ENCODE data around the gene AOC2. TPM values are rescaled to one million over a fixed set of nuclear protein-coding genes. Genes with fewer than 3 reads are reported as not detected.

AOC2 gene
- total and polyA plus RNA-seq, 2 of the 13 experiments (the other 11 are each of a cell fraction or from before 2014, with no cell fraction given), result 1.2 to 3.3 TPM

DNA sequence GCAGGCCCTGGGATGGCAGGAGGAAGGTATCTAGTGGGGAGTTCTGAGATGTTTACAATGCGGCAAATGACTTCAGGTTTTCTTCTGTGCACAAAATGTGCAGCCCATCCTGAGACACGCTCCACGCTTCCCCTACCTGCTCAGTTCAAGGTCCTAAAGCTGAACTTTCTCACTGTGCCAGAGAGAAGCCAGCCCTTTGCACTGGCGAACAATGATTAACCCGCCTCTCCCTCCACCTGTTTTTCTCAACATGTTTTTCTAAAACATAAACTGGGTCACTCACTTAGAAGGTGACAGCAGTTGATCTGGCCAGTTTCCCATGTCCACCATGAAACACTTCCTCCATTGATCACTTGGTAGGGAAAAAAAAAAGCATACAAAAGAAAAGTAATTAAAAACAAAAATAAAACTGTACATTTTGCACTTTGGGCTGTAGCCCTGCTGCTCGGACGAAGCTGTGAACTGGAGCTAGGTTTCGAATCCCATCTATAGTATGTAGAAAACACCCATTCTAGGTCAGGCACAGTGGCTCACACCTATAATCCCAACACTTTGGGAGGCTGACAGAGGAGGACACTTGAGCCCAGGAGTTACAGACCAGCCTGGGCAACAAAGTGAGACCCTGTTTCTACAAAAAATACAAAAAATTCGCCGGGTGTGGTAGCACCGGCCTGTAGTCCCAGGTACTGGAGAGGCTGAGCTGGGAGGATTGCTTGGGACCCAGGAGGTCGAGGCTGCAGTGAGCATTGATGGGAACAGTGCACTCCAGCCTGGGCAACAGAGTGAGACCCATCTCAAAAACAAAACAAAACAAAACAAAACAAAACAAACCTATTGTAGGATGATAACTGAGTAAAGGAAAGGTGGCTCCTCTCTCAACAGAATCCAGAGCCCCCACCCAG, 50.2 kb downstream of the AOC2 start (continued):
- TF ChIP-seq, protein P1, sequence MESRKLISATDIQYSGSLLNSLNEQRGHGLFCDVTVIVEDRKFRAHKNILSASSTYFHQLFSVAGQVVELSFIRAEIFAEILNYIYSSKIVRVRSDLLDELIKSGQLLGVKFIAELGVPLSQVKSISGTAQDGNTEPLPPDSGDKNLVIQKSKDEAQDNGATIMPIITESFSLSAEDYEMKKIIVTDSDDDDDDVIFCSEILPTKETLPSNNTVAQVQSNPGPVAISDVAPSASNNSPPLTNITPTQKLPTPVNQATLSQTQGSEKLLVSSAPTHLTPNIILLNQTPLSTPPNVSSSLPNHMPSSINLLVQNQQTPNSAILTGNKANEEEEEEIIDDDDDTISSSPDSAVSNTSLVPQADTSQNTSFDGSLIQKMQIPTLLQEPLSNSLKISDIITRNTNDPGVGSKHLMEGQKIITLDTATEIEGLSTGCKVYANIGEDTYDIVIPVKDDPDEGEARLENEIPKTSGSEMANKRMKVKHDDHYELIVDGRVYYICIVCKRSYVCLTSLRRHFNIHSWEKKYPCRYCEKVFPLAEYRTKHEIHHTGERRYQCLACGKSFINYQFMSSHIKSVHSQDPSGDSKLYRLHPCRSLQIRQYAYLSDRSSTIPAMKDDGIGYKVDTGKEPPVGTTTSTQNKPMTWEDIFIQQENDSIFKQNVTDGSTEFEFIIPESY (CRISPR knock-in tag; IDR thresholded peaks at IDR 0.05), result 0 out of 2 replicates have a peak, but pooled peaks have one; percentile 44
- TF ChIP-seq ZFP37 (CRISPR knock-in tag; IDR thresholded peaks at IDR 0.05; ENCODE audit: borderline replicate concordance), result no peak; the same call in 1 of the 2 replicates
- peak; percentile 72; the same call in 1 of the 2 replicates for TF ChIP-seq ZMYM2 (CRISPR knock-in tag; IDR thresholded peaks at IDR 0.05)
- TF ChIP-seq ZC3H13 (CRISPR knock-in tag; IDR thresholded peaks at IDR 0.05), result no peak
- TF ChIP-seq ZSCAN31 (CRISPR knock-in tag; IDR thresholded peaks at IDR 0.05; ENCODE audit: low read depth), result peak; percentile 66
- peak; percentile 89 for TF ChIP-seq IRF2 (CRISPR knock-in tag; IDR thresholded peaks at IDR 0.05)
- TF ChIP-seq, protein P2, sequence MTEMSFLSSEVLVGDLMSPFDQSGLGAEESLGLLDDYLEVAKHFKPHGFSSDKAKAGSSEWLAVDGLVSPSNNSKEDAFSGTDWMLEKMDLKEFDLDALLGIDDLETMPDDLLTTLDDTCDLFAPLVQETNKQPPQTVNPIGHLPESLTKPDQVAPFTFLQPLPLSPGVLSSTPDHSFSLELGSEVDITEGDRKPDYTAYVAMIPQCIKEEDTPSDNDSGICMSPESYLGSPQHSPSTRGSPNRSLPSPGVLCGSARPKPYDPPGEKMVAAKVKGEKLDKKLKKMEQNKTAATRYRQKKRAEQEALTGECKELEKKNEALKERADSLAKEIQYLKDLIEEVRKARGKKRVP (CRISPR knock-in tag; IDR thresholded peaks at IDR 0.05), result no peak
- no peak for TF ChIP-seq SRSF1 (optimal IDR thresholded peaks at IDR 0.05; ENCODE audit: low read depth, low read length)
- TF ChIP-seq, protein P3, sequence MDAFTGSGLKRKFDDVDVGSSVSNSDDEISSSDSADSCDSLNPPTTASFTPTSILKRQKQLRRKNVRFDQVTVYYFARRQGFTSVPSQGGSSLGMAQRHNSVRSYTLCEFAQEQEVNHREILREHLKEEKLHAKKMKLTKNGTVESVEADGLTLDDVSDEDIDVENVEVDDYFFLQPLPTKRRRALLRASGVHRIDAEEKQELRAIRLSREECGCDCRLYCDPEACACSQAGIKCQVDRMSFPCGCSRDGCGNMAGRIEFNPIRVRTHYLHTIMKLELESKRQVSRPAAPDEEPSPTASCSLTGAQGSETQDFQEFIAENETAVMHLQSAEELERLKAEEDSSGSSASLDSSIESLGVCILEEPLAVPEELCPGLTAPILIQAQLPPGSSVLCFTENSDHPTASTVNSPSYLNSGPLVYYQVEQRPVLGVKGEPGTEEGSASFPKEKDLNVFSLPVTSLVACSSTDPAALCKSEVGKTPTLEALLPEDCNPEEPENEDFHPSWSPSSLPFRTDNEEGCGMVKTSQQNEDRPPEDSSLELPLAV (CRISPR knock-in tag; conservative IDR thresholded peaks at IDR 0.05; ENCODE audit: low read depth), result no peak
- peak; percentile 37; the same call in 1 of the 2 replicates for TF ChIP-seq CEBPG (CRISPR knock-in tag; IDR thresholded peaks at IDR 0.05)
- no peak; the same call in 1 of the 2 replicates for TF ChIP-seq ZNF451 (CRISPR knock-in tag; IDR thresholded peaks at IDR 0.05)
- TF ChIP-seq, protein P4, sequence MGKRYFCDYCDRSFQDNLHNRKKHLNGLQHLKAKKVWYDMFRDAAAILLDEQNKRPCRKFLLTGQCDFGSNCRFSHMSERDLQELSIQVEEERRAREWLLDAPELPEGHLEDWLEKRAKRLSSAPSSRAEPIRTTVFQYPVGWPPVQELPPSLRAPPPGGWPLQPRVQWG (CRISPR knock-in tag; IDR thresholded peaks at IDR 0.05; ENCODE audit: borderline replicate concordance, low read depth), result no peak
- TF ChIP-seq ZNF563 (CRISPR knock-in tag; IDR thresholded peaks at IDR 0.05), result no peak
- peak; percentile 71; the same call in 1 of the 2 replicates for TF ChIP-seq DNMT1 (CRISPR knock-in tag; IDR thresholded peaks at IDR 0.05)
- TF ChIP-seq, protein P5, sequence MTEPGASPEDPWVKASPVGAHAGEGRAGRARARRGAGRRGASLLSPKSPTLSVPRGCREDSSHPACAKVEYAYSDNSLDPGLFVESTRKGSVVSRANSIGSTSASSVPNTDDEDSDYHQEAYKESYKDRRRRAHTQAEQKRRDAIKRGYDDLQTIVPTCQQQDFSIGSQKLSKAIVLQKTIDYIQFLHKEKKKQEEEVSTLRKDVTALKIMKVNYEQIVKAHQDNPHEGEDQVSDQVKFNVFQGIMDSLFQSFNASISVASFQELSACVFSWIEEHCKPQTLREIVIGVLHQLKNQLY (CRISPR knock-in tag; IDR thresholded peaks at IDR 0.05), result peak; percentile 99
- no peak for TF ChIP-seq TBL1XR1 (IDR thresholded peaks at IDR 0.05; ENCODE audit: borderline replicate concordance, low read length, partially characterized antibody)
- TF ChIP-seq, protein P6, sequence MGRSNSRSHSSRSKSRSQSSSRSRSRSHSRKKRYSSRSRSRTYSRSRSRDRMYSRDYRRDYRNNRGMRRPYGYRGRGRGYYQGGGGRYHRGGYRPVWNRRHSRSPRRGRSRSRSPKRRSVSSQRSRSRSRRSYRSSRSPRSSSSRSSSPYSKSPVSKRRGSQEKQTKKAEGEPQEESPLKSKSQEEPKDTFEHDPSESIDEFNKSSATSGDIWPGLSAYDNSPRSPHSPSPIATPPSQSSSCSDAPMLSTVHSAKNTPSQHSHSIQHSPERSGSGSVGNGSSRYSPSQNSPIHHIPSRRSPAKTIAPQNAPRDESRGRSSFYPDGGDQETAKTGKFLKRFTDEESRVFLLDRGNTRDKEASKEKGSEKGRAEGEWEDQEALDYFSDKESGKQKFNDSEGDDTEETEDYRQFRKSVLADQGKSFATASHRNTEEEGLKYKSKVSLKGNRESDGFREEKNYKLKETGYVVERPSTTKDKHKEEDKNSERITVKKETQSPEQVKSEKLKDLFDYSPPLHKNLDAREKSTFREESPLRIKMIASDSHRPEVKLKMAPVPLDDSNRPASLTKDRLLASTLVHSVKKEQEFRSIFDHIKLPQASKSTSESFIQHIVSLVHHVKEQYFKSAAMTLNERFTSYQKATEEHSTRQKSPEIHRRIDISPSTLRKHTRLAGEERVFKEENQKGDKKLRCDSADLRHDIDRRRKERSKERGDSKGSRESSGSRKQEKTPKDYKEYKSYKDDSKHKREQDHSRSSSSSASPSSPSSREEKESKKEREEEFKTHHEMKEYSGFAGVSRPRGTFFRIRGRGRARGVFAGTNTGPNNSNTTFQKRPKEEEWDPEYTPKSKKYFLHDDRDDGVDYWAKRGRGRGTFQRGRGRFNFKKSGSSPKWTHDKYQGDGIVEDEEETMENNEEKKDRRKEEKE (IDR thresholded peaks at IDR 0.05), result no peak

Data from HepG2 (cell line).